ENCODE results near the gene PODN.

- no peak for TF ChIP-seq POLR2A (IDR thresholded peaks at IDR 0.05)
- TF ChIP-seq CTCF (IDR thresholded peaks at IDR 0.05) = no peak
These were observed 52.1 kb downstream of the PODN start for GRCh38 chr1:53114090-53114489.

Data from tibial nerve (tissue), 3 donors.